B cell (primary cell): ENCODE measurements around the gene SCFD2. TPM values are rescaled to one million over a fixed set of nuclear protein-coding genes. Genes with fewer than 3 reads are reported as not detected.

Experiments used
- ATAC-seq: fragments of 200-7000 bp; cut with Tn5 transposase; one replicate; pipeline ENCODE4 v1.10.0; 2021; ENCODE audit warnings: low read depth, mild to moderate bottlenecking, moderate number of reproducible peaks, moderate library complexity
- CTCF ChIA-PET: fragments of 350-600 bp; sonication (Branson Sonifier 250); formaldehyde crosslinking; loops from one replicate; lab custom pipeline; 2021; ENCODE audit warnings: antibody characterized with exemption, inconsistent platforms; lab: Charles Lee
- POLR2A ChIA-PET: fragments of 350-600 bp; sonication (Branson Sonifier 250); formaldehyde crosslinking; loops from one replicate; lab custom pipeline; 2021; ENCODE audit warnings: antibody characterized with exemption; lab: Charles Lee
- DNase-seq: peaks from one replicate; pipeline ENCODE4 v3.0.0; 2013
- H2AFZ ChIP-seq: 2 replicates; pipeline ENCODE4 v1.6.1; 2012; ENCODE audit warnings: mild to moderate bottlenecking, low read depth, low read length; ENCODE audit not compliant: insufficient read depth, poor library complexity, severe bottlenecking
- H3K27ac ChIP-seq, 2 donors: 1 replicate in 1 of 2; 2 replicates in 1 of 2; pipeline ENCODE4 v1.5.1; 2012 to 2013; ENCODE audit warnings: low read length in 2 of 2, mild to moderate bottlenecking in 2 of 2, moderate library complexity in 1 of 2
- H3K27me3 ChIP-seq, 4 experiments: fragments of 200-600 bp in 1 of 4; sonication (generic) in 1 of 4; replicated peaks in 1 of 4; 1 replicate in 2 of 4; 2 replicates in 2 of 4; pipeline versions ENCODE4 v1.6.1 to v1.7.0; 2013 to 2016; ENCODE audit warnings: low read length in 3 of 4, mild to moderate bottlenecking in 2 of 4, mixed read lengths in 1 of 4, moderate library complexity in 1 of 4; ENCODE audit not compliant: insufficient read depth in 4 of 4, control insufficient read depth in 3 of 4; ENCODE audit errors: control extremely low read depth in 1 of 4
- H3K36me3 ChIP-seq, 2 experiments: replicated peaks in 1 of 2; 1 replicate in 1 of 2; 2 replicates in 1 of 2; pipeline versions ENCODE4 v1.6.1 to v1.7.1; 2013; ENCODE audit warnings: low read length in 1 of 2; ENCODE audit not compliant: insufficient read depth in 2 of 2, control insufficient read depth in 1 of 2; ENCODE audit errors: control extremely low read depth in 1 of 2, extremely low read depth in 1 of 2
- H3K4me1 ChIP-seq, 2 donors: fragments of 200-600 bp in 1 of 2; sonication (generic) in 1 of 2; 1 replicate in 1 of 2; 2 replicates in 1 of 2; pipeline versions ENCODE4 v1.5.1 to v1.6.1; 2013 to 2017; ENCODE audit warnings: low read length in 2 of 2; ENCODE audit not compliant: control insufficient read depth in 2 of 2, insufficient read depth in 2 of 2
- H3K4me2 ChIP-seq: replicated peaks from 2 replicates; pipeline ENCODE3; 2012; ENCODE audit warnings: mild to moderate bottlenecking, low read depth, low read length; ENCODE audit not compliant: poor library complexity, severe bottlenecking
- H3K4me3 ChIP-seq, 5 experiments: fragments of 200-600 bp in 1 of 5; sonication (generic) in 1 of 5; 1 replicate in 3 of 5; 2 replicates in 2 of 5; pipeline versions ENCODE4 v1.5.1 to v1.7.0; 2011 to 2016; ENCODE audit warnings: low read length in 4 of 5, mild to moderate bottlenecking in 4 of 5, low read depth in 2 of 5, control low read depth in 1 of 5, moderate library complexity in 1 of 5; ENCODE audit not compliant: insufficient read depth in 1 of 5; ENCODE audit errors: control extremely low read depth in 1 of 5, extremely low read depth in 1 of 5
- H3K79me2 ChIP-seq: fragments of 200-600 bp; sonication (generic); one replicate; pipeline ENCODE4 v1.6.0; 2016; ENCODE audit warnings: low read length; ENCODE audit not compliant: control insufficient read depth, insufficient read depth
- H3K9ac ChIP-seq: fragments of 200-600 bp; sonication (generic); 2 replicates; pipeline ENCODE4 v1.6.1; 2017; ENCODE audit warnings: mild to moderate bottlenecking, low read length, moderate library complexity
- H3K9me3 ChIP-seq, 3 donors: one replicate each; pipeline versions ENCODE4 v1.6.1 to v1.7.1; 2013; ENCODE audit warnings: low read length in 2 of 3; ENCODE audit not compliant: control insufficient read depth in 2 of 3, insufficient read depth in 1 of 3; ENCODE audit errors: control extremely low read depth in 1 of 3
- H4K20me1 ChIP-seq: 2 replicates; pipeline ENCODE4 v1.6.0; 2012; ENCODE audit warnings: mild to moderate bottlenecking, low read length; ENCODE audit not compliant: insufficient read depth, control insufficient read depth, poor library complexity, severe bottlenecking
- H3K27ac Mint-ChIP-seq: one replicate; pipeline ENCODE4 v1.8.0; 2021; ENCODE audit warnings: mixed read lengths
- H3K27me3 Mint-ChIP-seq: one replicate; pipeline ENCODE4 v1.8.0; 2021; ENCODE audit warnings: mixed read lengths
- H3K4me1 Mint-ChIP-seq: one replicate; pipeline ENCODE4 v1.8.0; 2021; ENCODE audit warnings: mixed read lengths
- H3K4me3 Mint-ChIP-seq: one replicate; pipeline ENCODE4 v1.8.0; 2021; ENCODE audit warnings: mixed read lengths
- H3K9me3 Mint-ChIP-seq: one replicate; pipeline ENCODE4 v1.8.0; 2022; ENCODE audit warnings: mixed read lengths; ENCODE audit not compliant: insufficient read depth
- EZH2 ChIP-seq: IDR thresholded peaks from 2 replicates; pipeline ENCODE4 v1.6.1; 2012; ENCODE audit warnings: borderline replicate concordance, low read depth, mild to moderate bottlenecking, moderate library complexity, low read length; ENCODE audit not compliant: insufficient read depth, poor library complexity, severe bottlenecking
- WGBS: methylation state at CpG from one replicate; pipeline ENCODE4 v1.1.5; 2013; ENCODE audit warnings: missing lambda C conversion rate; ENCODE audit not compliant: insufficient coverage; 5-methylcytosine and 5-hydroxymethylcytosine counted together
- intact Hi-C: fragments of 100-400 bp; cut with micrococcal nuclease; formaldehyde crosslinking; loops from one replicate; pipeline ENCODE4 v1.10.0; 2022
- polyA plus RNA-seq: library from polyadenylated mRNA; depleted of rRNA; stranded (reverse); fragments of >200 nt; gene quantifications from 2 replicates; pipeline ENCODE4 v1.2.3, GENCODE V29; 2012
- total RNA-seq, 2 donors: library from RNA; stranded (reverse); fragments of 120-200 nt in 1 of 2; gene quantifications; 1 replicate in 1 of 2; 2 replicates in 1 of 2; pipeline versions ENCODE4 v1.2.3 to v1.2.4, GENCODE V29; 2013 to 2022
- TF ChIP-seq, protein P1 (sequence below): fragments of 200-600 bp; IDR thresholded peaks from one replicate; pipeline ENCODE4 v1.8.0; 2022; ENCODE audit warnings: antibody characterized with exemption, mild to moderate bottlenecking

Gene SCFD2
- total and polyA plus RNA-seq, 2 donors (not counting 1 experiment from before 2014, with no cell fraction given), result 12.8 to 20.4 TPM

DNA sequence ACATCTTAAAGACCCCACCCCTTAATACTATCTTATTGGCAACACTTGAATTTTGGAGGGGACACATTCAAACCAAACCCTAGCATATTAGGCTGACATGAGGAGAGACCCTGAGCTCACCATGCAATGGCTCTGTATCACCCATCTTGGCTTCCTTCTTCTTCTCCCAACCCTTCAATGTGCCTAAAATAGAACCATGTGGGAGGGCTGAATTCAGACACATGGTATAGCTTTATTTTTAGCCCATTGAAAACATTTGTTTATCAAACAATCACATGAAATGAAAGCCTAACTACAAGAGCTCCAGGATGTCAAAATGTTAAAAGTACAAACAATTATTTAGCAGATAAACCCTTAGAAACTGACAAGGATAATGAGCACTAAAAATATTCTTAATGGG, 422.2 kb downstream of the SCFD2 start:
- Mint-ChIP-seq H3K27ac (no peak overlapping the region), H3K4me3 (no peak overlapping the region), H3K27me3 (no peaks in the 10 kb centered on the region), H3K9me3 (no peaks in the 10 kb centered on the region), H3K4me1 (no peaks in the 10 kb centered on the region)
- no peak overlapping the region for H2AFZ ChIP-seq
- no peak overlapping the region for H3K27ac ChIP-seq
- TF ChIP-seq, protein P1, sequence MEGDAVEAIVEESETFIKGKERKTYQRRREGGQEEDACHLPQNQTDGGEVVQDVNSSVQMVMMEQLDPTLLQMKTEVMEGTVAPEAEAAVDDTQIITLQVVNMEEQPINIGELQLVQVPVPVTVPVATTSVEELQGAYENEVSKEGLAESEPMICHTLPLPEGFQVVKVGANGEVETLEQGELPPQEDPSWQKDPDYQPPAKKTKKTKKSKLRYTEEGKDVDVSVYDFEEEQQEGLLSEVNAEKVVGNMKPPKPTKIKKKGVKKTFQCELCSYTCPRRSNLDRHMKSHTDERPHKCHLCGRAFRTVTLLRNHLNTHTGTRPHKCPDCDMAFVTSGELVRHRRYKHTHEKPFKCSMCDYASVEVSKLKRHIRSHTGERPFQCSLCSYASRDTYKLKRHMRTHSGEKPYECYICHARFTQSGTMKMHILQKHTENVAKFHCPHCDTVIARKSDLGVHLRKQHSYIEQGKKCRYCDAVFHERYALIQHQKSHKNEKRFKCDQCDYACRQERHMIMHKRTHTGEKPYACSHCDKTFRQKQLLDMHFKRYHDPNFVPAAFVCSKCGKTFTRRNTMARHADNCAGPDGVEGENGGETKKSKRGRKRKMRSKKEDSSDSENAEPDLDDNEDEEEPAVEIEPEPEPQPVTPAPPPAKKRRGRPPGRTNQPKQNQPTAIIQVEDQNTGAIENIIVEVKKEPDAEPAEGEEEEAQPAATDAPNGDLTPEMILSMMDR, result no peak
- TF ChIP-seq EZH2, result no peak
- H3K79me2 ChIP-seq, result no peaks in the 10 kb centered on the region
- H3K4me3 ChIP-seq, result no peak overlapping the region
- no peak overlapping the region for H3K4me2 ChIP-seq
- POLR2A ChIA-PET, result no interaction called here
- DNase-seq (no peak), ATAC-seq (no peak)
- H3K36me3 ChIP-seq, result no peaks in the 10 kb centered on the region
- H3K27me3 ChIP-seq, result no peaks in the 10 kb centered on the region
- CTCF ChIA-PET, result no interaction called here
- intact Hi-C loops, result no loop called here
- H3K9ac ChIP-seq, result no peak overlapping the region
- no peaks in the 10 kb centered on the region for H4K20me1 ChIP-seq
- no peaks in the 10 kb centered on the region for H3K4me1 ChIP-seq
- no peaks in the 10 kb centered on the region for H3K9me3 ChIP-seq

DNA sequence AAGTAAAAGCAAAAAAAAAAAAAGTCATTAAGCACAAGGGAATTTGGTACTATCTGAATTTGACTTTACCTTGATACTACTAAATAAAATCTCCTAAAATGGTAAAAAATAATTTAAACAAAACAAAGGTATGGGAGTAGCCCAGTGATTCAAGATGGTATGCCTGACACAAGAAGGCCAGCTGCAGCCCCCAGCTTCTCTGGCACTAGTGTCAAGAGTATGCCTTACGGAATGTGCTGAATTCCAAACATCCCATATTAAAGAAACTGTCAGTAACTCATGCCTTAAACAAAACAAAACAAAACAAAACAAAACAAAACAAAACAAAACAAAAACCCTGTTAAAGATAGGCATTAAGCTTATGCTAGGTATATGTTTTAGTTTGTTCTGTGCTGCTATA, 422.9 kb downstream of the SCFD2 start:
- ChIA-PET CTCF (no interaction called here), POLR2A (no interaction called here)
- WGBS, result no CpG with 5 or more reads among the region's 1 CpG

More for the DNA sequence above, 422.9 kb downstream of the SCFD2 start:
- Histone ChIP-seq H3K9ac (no peak overlapping the region), H3K9me3 (no peaks in the 10 kb centered on the region), H3K36me3 (no peaks in the 10 kb centered on the region), H3K4me2 (no peak overlapping the region), H3K4me1 (no peaks in the 10 kb centered on the region), H4K20me1 (no peaks in the 10 kb centered on the region), H3K4me3 (no peak overlapping the region), H3K79me2 (no peaks in the 10 kb centered on the region), H2AFZ (no peak overlapping the region), H3K27me3 (no peaks in the 10 kb centered on the region), H3K27ac (no peak overlapping the region)
- Mint-ChIP-seq H3K9me3 (no peaks in the 10 kb centered on the region), H3K4me3 (no peak overlapping the region), H3K27me3 (no peaks in the 10 kb centered on the region), H3K4me1 (no peaks in the 10 kb centered on the region), H3K27ac (no peak overlapping the region)
- TF ChIP-seq, protein P1, result no peak
- no peak for TF ChIP-seq EZH2
- intact Hi-C loops, result no loop called here
- no peak for ATAC-seq
- DNase-seq, result no peak
